ENCODE measurements around the gene TNFSF8.

Gene TNFSF8

DNA sequence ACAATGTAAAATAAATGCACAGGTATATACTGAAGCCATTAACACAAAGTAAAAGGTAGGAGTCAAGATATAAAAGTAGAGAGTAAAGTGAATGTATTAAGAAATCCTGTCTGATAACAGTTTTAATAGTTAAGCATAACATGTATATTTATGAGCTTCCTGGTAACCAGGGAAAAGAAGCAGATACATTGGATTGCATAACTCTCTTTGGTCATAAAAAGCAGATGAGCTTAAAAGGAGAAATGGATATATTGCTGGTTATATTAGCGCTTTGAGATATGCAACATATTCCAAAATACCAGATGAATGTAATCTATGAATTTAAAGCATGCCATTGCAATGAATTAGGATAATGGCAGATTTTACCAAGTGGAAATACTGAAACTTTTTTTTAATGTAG lies 6.2 kb upstream of the TNFSF8 start:
- no peak for DNase-seq (ENCODE audit: low spot score)

DNA sequence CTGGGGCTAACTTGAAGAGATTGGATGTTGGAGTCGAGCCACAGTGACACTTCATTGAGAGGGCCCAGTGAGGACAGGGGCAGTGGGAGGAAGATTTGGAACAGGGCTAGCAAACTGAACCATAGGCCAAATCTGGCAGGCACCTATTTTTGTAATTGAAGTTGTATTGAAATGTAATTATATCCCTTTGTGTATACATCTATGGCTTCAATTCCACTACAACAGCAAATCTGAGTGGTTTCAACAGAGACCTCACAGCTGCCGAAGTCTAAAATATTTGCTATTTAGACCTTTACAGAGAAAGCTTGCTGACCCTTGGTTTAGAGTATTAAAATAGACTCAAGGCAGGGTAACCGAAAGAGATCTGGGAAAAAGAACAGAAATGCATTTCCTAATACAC lies 4.7 kb upstream of the TNFSF8 start:
- no peak for DNase-seq (ENCODE audit: low spot score)

DNA sequence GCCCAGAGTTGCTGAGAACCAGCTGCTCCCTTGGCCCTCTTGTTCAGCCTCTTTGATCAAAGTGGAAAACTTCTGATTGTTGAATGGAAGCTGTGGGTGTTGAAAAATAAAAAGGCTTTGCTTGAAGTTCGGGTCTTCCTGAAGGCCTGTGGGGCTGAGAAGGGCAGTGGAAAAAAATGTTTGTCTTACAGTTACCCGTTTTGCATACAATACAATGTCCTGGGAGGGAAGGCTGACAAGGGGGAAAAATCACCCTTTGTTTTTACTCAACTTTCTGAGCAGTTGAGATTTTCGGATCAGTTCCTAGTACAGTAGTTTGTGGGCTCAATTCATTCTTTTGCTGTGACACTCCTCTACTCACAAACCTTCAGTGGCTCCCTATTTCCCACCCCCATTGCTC lies 2.1 kb upstream of the TNFSF8 start:
- DNase-seq (ENCODE audit: low spot score): no peak

DNA sequence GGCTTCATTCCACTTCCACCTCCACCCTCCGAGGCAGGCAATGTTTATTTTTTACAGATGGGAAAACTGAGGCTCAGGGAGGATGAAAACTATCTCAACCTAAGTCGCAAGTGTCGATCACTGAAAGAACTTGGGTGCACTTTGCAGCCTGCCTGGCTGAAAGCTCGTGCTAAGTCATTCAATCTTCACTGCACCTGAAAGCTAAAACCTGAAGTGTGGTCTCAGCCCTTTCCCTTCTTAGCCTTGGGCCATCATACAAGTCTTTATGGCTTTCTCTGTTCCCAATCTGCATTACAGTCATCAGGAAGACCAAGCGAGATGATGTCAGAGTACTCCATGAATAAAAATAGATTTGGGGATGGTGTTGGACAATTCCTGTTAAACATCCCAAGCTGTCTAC lies 1.0 kb upstream of the TNFSF8 start:
- no peak for DNase-seq (ENCODE audit: low spot score)

DNA sequence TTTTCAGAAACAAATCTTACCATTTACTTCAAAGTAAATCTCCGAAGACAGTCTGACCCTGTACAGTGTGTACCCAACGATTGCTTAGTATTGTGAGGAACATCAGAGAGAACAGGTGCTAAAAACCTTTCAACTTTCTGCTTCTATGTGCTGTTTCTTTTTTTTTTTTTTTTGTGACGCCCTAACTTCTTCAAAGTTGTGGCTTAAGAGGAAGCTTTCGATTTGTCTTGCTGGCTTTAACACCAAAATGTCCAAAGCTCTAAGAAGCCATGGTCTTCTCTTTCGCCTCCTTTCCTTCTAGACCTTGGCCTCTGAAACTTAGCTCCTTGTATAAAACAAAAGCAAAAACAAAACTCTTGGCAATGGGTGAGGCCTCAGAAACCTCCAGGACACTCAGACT lies 1.2 kb downstream of the TNFSF8 start:
- DNase-seq (ENCODE audit: low spot score): no peak

DNA sequence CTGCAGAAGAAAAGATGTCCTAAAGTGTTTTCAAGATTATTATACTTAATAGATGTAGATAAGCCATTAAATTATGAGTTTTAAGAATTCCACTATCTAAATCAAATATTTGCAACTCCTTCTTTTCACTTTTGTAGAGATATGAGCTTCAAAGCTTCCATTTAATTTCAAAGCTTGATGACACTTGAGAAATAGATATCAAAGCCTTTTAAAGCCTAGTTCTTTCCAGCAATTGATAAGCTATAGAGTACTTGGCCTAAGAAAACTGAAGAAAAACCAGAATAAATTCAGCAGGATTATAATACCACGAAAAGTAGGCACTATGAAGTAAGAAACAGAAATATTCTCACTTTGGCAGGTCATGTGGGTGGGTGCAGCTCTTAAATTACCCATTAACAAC lies 1.7 kb downstream of the TNFSF8 start:
- no peak for DNase-seq (ENCODE audit: low spot score)

DNA sequence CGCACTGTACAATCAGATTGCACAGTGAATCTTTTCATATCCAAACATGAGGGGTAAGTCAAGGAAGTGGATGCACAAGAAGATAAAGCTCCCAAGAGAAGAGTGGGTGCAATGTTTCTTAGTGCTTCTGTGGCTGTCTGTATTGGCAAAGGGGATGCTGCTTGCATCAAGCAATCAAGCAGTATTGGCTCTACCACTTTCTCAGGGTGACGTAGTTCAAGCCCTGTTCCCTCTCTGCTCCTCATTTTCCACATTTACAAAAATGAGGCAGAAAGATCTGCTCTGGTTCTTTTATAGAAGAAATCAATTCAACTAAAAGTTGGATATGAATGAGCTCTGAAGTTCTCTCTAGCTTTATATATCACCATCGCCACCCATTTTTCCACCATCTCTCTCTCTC lies 2.3 kb downstream of the TNFSF8 start:
- DNase-seq (ENCODE audit: low spot score): no peak

DNA sequence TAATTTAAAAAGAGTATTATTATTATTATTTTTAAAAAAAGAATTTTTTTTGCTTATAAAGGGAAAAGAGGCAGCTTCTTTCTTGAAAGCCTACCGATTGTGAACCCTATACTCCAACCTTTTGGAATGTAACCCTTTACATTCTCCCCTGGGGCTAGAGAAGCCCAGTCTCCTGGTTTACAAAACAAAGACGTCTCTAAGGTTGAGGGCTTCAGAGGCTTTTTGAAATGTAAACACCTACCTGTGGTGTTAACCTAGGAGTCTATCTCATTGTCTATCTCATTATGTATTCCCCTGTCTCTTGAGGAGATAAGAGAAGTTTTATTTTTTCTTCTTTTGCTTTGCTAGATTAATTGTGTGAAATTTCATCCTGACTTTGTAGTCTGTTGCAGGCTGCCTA lies 4.7 kb downstream of the TNFSF8 start:
- DNase-seq (ENCODE audit: low spot score): no peak

DNA sequence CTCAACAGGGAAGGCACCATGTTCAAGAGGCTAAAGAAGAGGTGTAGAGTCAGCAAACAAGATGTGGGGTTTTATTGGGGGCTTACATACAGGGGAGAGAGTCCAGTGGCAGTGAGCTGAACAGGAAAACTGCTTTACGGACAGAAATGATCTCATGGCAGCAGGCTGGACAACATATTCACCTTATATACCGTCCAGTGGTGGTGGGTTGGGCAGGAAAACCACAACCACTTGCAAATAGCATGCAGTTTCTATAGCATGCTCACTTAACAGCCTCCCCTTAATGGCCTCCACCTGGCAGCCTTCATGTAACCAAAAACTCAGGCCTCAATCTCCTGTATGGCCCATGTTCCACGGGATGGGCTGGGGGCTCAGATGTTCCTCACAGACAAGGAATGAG lies 5.4 kb downstream of the TNFSF8 start:
- no peak for DNase-seq (ENCODE audit: low spot score)

DNA sequence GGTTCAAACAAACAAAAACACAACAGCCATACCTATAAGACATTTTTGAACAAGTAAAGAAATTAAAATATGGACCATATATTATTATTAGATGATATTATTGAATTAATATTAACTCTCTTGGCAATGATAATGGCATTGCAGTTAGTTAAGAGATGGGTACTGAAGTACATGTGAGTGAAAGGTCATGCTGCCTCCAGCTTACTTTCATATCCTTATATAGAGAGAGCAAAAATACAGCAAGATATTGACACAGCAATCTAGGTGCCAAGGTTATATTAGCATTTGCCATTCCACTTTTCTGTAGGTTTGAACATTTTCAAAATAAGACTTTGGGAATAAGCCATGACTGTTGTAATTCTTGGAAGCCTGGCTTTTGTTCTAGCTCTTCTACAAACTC lies 6.1 kb downstream of the TNFSF8 start:
- DNase-seq (ENCODE audit: low spot score): no peak

DNA sequence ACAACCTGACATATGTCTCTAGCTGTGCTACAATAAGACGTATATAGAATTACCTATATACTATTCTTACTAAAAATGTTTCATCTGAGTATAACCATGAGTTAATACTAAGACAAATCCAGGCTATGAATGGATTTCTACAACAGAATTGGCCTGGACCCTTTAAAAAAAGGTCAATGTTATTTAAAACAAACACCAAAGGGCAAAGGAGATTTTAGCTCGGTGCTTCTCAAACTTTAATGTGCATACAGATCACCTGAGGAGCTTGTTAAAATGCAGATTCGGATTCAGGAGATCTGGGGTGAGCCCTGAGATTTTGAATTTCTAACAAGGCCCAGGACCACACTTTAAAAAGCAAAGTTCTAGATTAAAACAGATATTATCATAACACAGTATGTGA lies 6.5 kb downstream of the TNFSF8 start:
- no peak for DNase-seq (ENCODE audit: low spot score)

DNA sequence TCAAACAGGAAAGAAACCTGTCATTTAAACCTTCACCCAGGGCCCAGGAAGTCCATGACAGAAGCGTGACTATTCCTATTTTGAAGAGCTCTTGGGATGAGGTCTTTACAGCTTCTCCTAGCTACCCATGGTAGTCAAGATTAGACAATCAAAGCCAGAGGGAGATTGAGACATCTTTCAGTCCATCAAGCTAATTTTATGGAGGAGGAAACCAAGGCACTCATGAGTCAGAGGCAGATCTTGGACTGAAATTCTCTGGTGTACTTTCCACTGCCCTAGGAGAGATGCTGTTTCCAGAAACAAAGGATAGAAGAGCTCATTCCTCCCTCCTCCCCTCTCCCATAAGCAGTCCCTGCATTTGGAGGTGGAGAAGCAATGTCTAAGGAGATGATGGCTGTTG lies 9.2 kb downstream of the TNFSF8 start:
- DNase-seq (ENCODE audit: low spot score): no peak

DNA sequence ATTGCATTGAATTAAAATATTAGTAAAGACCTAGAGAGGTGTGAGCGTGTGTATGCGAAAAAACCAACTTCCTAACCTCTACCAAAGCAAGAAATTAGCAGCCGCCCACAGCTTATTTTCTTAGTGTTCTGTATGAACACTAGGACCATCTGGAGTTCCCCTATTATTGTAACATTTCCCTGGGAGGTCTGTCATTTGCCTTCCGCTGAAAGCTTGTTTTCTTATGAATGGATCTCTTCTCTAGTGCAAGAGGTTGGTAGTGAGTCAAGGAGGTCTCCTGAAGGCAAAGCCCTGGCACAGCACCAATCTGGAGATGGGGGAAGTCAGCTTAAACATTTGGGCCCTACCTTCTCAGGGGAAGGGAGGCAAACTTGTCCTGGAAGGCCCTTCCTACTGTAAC lies 10.8 kb downstream of the TNFSF8 start:
- no peak for DNase-seq (ENCODE audit: low spot score)

DNA sequence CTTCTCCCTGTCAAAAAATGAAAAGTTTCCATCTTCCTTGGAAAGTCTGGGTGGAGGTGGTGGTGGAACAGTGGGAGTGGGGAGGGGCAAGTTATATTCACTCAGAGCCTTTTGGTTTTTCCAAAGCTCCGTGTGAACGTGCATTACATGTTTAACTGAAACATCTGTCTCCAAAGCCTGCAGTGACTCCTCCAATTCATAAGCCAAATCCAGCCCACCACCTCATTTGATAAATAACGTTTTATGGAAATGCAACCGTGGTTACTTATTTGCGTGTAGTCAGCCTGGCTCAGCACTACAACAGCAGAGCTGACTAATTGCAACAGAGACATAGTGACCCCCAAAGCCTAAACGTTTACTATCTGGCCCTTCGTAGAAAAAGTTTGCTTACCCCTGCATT lies 13.9 kb downstream of the TNFSF8 start:
- no peak for DNase-seq (ENCODE audit: low spot score)

DNA sequence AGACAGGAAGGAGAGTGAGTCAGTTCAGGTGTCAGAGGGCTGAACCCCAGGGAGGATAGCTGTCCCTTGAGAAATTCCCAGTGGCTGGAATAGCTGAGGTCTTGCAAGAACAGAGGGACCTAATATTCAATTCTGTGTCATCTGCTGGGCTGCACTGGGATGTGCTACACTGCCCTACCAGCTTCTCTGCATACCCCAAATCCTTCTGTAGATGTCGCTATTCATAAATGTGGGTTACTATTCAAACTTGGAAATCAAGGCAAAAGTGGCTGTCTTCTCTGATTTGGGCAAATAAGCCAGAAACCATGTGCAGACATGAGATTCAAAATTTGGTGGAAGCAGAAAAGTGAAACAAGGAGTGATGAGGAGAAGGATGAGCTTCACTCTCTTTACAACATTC lies 16.3 kb downstream of the TNFSF8 start:
- no peak for DNase-seq (ENCODE audit: low spot score)

DNA sequence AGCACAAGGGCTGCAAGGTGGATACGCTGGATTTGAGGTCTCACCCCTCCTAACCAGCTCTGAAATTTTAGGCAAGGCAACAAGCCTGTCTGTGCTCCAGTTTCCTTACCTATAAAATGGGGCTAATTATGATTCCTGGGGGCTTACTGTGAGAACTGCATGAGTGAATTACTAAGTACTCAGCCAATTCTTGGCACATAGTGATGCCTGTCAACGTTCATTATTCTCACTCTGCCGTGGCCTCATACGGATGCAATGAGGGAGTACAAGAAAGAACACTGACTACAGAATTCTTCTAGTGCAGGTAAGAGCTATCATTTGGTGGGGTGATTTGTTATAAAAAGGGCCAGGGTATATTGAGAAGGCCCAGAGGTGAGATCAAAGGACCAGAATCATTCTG lies 16.7 kb downstream of the TNFSF8 start:
- DNase-seq (ENCODE audit: low spot score): no peak

DNA sequence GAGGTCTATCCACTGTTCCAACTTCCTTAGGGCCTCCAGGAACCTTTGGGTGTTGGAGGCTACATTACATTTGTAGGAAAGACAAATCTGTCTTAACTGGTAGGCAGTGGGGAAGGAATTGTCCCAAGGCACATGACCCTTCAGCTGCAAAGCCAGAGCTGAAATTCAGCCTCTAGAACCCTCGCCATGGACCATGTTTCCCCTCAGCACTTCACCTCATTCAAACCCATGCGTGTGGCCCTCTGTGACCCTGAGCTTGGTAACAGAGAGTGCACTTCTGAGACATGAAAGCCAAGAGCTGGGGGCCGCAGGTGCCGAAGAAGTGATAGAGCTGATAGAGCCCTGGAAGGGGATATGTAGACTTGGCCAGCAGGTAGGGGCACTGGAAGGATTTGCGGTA lies 17.2 kb downstream of the TNFSF8 start:
- no peak for DNase-seq (ENCODE audit: low spot score)

DNA sequence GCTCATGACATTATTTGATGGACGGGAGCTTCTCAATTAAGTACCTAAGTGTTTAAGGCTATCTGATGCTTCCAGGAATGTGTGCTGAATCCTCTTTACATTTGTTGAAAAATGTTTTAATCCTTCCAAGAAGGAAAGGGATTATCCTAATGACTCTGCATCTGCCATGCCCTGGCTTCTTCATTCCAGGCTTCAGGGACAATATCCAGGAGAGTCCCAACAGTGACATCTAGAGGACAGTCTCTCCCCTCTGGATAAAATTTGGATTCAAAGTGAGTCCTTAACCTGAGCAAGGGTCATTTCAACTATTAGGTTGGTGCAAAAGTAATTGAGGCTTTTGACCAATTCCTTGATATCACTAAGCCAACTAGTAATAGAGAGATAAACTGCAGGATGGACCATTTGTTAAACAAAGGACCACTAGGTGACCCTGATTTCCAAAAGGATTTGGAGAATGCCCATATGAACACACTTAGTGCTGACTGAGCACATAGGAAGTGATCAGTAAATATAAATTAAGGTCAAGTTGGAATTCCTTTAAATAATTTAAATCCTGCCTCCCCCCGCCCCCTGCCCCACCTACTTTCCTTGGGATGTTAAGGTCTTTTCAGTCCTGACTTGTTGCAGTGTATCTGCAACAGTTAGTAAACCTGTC lies 19.1 kb downstream of the TNFSF8 start:
- peak; percentile 45 for DNase-seq (ENCODE audit: low spot score)

DNA sequence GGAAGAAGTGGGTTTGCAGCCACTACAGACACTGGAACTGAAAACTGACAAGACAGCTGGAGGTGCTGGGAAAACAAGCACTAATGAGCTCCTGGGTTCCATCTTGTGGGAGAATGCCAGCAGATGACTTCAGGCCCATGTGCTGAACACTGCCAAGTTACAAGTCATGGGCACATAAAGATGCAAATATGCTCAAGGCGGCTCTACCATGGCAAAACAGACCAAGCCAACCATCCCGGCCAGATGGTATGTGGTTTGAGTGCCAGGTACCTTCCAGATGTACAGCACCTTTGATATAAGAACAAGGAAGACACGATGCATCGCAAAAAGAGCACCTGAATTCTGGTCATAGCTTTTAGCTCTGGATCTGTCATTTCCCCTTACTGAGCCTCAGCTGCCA lies 19.9 kb downstream of the TNFSF8 start:
- DNase-seq (ENCODE audit: low spot score): no peak

DNA sequence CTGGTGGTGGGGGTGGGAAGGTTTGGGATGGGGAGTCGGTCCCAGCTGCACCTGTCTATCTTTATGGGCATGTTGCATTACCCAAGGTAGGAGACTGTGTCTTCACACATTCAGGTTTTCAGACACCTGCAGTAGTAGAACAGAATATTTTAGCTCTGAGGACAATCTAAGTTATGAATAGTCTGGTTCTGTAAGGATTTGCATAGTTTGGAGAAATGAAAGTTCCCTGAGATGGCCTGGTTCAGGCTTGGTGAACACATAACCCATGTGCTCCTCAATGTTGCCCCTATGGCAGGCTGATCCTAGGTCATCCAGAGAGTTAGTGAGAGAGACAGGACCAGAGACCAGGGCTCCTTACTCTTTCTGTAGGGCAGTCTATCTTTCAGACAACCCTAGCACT lies 20.7 kb downstream of the TNFSF8 start:
- DNase-seq (ENCODE audit: low spot score): no peak

DNA sequence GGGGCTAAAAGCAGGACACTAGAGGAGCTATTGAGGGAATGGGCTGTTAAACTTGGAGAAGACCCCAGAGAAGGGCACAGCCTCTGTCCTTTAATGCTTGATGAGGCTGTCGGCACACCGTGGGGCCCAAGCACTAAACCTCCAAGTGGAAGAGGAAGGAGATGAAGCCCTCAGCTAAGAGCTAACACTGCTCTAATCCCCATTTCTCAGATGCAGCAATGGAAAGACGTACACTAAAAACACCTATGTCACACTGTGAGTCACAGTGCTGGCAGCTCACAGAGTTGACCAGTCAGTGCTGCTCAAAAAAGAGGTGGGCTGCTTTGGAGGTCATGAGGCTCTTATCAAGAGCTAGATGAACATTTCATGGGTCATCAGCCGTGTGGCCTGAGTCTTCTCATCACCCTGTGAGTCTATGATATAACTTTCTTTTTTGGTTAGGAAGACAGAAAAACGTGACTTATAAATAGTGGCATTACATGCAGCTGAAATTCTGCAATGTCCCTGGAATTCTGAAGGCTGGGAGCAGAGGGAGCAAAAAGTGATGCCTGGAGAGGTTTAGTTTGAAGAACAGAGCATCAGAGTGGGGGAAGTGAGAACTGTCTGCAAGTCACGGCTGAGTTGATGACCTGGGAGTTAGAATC lies 21.5 kb downstream of the TNFSF8 start:
- no peak for DNase-seq (ENCODE audit: low spot score)

DNA sequence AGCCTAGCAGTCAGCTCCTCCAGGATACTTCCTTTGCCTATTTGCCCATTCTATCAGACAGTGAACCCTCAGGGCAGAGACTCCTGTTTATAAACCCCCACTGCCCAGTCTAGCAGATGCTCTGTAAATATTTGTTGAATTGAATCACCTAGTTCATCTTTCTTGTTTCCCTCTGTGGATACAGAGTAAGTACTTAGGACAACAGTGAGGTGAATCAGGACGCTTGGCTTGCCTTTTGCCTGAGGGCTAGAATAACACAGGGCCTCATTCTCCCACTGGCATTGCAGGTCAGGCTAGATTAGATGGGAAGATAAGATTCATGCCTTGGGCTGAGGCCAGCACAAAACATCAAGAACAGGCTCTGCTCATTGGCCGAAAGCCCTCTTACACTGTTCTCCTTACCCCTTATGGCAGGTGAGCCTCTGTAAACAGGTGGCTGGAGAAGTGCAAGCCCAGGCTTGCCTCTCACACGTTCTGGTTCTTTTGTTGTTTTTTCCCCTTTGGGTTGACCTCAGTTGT lies 22.2 kb downstream of the TNFSF8 start:
- no peak for DNase-seq (ENCODE audit: low spot score)

DNA sequence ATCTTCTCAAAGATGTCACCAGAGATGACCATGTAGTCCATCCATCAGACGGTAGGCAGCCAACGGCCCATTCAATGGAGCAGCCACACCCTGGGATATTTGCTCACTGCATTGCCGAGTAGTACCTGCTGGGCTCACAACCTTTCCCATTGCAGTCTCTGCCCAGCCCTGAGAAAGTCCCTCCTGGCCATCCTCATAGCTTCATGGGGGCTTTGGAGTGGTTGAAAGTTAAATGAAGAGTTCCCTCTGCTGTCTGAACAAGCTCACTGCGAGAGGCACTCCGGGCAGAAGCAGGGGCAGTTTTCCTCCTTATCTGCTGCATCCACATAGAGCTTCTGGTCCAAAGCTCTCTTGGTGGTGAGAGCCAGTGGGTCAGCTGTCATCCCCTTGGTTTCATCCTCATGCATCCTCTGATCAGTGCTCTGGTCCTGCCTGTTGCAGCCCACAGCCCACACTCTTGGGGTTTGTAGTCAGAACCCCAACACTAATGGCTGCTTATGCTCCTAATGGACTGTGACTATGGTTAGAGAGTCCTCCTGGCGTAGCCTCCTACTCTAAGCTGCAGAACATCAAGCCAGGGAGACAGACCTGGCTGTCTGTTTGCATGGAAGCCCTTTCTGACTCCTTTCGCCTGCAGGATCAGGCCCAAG lies 23.3 kb downstream of the TNFSF8 start:
- DNase-seq (ENCODE audit: low spot score): peak; percentile 44
